Activated naive CD4-positive, alpha-beta T cell treated with anti-CD3 and anti-CD28 coated beads, Interleukin-2, amount 10 ng/mL, durations not matched to agents 7 days and 5 days (primary cell): ENCODE data around the gene IL3RA.
A peak's percentile ranks its signal among the peaks of the same experiment; 100 is the strongest.
"Not testable (repeated sequence)": the region's sequence is repeated elsewhere in the genome, so short reads cannot be mapped to it uniquely, and the experiment has no call there.

Experiments
- CTCF ChIA-PET: fragments of 350-600 bp; sonication (Branson Sonifier 250); formaldehyde crosslinking; loops from one replicate; lab custom pipeline; 2021; ENCODE audit warnings: antibody characterized with exemption; lab: Charles Lee
- DNase-seq: peaks from one replicate; pipeline ENCODE4 v3.0.0-alpha.2; 2020
- H3K27ac Mint-ChIP-seq: one replicate; pipeline ENCODE4 v1.8.0; 2021; ENCODE audit warnings: mild to moderate bottlenecking, moderate library complexity, mixed read lengths
- H3K27me3 Mint-ChIP-seq: one replicate; pipeline ENCODE4 v1.8.0; 2021; ENCODE audit warnings: mild to moderate bottlenecking, mixed read lengths
- H3K36me3 Mint-ChIP-seq: one replicate; pipeline ENCODE4 v1.8.0; 2021; ENCODE audit warnings: mixed read lengths
- H3K4me1 Mint-ChIP-seq: one replicate; pipeline ENCODE4 v1.8.0; 2021; ENCODE audit warnings: mixed read lengths
- H3K4me3 Mint-ChIP-seq: one replicate; pipeline ENCODE4 v1.8.0; 2021; ENCODE audit warnings: mild to moderate bottlenecking, moderate library complexity, mixed read lengths
- H3K9me3 Mint-ChIP-seq: one replicate; pipeline ENCODE4 v1.8.0; 2021; ENCODE audit warnings: mixed read lengths

Gene IL3RA

DNA sequence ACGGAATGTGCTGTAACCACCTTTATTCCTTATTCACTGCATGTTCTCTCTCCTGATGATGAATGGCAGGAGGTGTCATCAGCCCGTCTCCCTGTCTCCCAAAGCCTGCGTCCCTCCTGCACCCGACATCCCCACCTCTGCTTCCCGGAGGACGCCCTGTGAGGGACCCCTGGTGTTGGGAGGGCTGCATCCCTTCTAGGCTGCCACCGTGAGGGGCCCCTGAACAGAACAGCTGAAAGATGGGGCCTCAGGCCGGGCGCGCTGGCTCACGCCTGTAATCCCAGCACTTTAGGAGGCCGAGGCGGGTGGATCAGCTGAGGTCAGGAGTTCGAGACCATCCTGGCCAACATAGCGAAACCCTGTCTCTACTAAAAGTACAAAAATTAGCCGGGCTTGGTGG is 89.7 kb downstream of the IL3RA start:
- Mint-ChIP-seq H3K9me3 (peaks cover 31% of the 10 kb centered on the region), H3K36me3 (peaks cover 58% of the 10 kb centered on the region)
- CTCF ChIA-PET, H3K4me1 Mint-ChIP-seq, H3K27ac Mint-ChIP-seq, DNase-seq, H3K27me3 Mint-ChIP-seq, H3K4me3 Mint-ChIP-seq: not testable (repeated sequence)

DNA sequence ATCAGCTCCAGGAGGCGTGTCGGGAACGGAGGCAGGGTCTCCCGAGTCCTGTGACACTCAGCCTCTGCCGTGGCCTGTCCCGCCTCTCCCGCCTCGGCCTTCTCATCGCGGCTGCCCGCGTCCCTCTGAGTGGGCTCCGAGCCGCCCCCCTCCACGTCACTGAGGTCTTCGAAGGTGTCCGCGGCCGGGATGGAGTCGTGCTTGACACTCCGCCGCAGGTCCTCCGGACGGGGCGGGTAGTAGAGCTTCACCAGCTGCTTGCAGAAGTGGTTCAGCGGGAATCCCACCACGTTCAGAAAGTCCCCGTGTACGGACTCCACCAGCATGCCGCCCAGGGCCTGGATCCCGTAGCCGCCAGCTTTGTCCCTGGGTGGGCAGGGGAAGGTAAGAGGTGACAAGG is 91.2 kb downstream of the IL3RA start:
- CTCF ChIA-PET: no interaction called here
- no peak for DNase-seq
- no peaks in the 10 kb centered on the region for H3K4me1 Mint-ChIP-seq
- peaks cover 46% of the 10 kb centered on the region for H3K36me3 Mint-ChIP-seq
- H3K4me3 Mint-ChIP-seq: no peak overlapping the region
- H3K27ac Mint-ChIP-seq: no peak overlapping the region
- H3K27me3 Mint-ChIP-seq: no peaks in the 10 kb centered on the region
- peaks cover 18% of the 10 kb centered on the region for H3K9me3 Mint-ChIP-seq

DNA sequence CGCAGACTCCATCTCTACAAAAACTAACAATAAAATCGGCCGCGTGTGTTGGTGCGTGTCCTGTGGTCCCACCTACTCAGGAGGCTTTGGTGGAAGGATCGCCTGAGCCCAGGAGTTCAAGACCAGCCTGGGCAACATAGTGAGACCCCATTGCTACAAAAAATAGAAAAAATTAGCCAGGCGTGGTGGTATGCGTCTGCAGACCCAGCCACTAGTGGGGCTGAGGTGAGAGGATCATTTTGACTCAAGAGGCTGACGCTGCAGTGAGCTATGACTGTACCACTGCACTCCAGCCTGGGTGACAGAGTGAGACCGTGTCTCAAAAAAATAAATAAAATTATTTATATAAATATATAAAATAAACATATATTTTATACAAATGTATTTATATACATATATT is 93.9 kb downstream of the IL3RA start:
- Mint-ChIP-seq H3K27me3 (no peaks in the 10 kb centered on the region), H3K4me1 (no peaks in the 10 kb centered on the region), H3K4me3 (no peak overlapping the region), H3K9me3 (no peaks in the 10 kb centered on the region), H3K36me3 (peaks cover 29% of the 10 kb centered on the region), H3K27ac (no peak overlapping the region)
- CTCF ChIA-PET: no interaction called here
- peak; percentile 23 for DNase-seq
